Heart left ventricle (tissue), 16 donors: Measurements from ENCODE around the gene RAB33A. TPM values are rescaled to one million over a fixed set of nuclear protein-coding genes. Genes with fewer than 3 reads are reported as not detected.

ENCODE experiments used
- ATAC-seq, 4 donors: fragments of 200-7000 bp; cut with Tn5 transposase; one replicate each; pipeline ENCODE4 v1.9.1; 2020 to 2022; ENCODE audit warnings: moderate library complexity in 4 of 4, mild to moderate bottlenecking in 3 of 4, moderate number of reproducible peaks in 1 of 4
- DNase-seq, 5 donors: peaks; one replicate each; pipeline ENCODE4 v3.0.0-alpha.2; 2020
- H3K27ac ChIP-seq, 12 donors: fragments of 200-600 bp; sonication (generic) in 4 of 12; one replicate each; pipeline versions ENCODE4 v1.5.0 to v1.8.0; 2016 to 2022; ENCODE audit warnings: mild to moderate bottlenecking in 2 of 12
- H3K27me3 ChIP-seq, 9 donors: fragments of 200-600 bp; sonication (generic) in 2 of 9; one replicate each; pipeline versions ENCODE4 v1.5.1 to v1.8.0; 2016 to 2022; ENCODE audit warnings: mild to moderate bottlenecking in 3 of 9
- H3K36me3 ChIP-seq, 9 donors: fragments of 200-600 bp; sonication (generic) in 2 of 9; one replicate each; pipeline versions ENCODE4 v1.5.0 to v1.8.0; 2018 to 2022; ENCODE audit warnings: mild to moderate bottlenecking in 2 of 9
- H3K4me1 ChIP-seq, 12 donors: fragments of 200-600 bp; sonication (generic) in 4 of 12; one replicate each; pipeline versions ENCODE4 v1.5.0 to v1.8.0; 2016 to 2022; ENCODE audit warnings: mild to moderate bottlenecking in 3 of 12
- H3K4me3 ChIP-seq, 12 donors: fragments of 200-600 bp; sonication (generic) in 4 of 12; one replicate each; pipeline versions ENCODE4 v1.5.0 to v1.8.0; 2017 to 2022; ENCODE audit warnings: mild to moderate bottlenecking in 9 of 12, moderate library complexity in 4 of 12
- H3K9me3 ChIP-seq, 12 donors: fragments of 200-600 bp; sonication (generic) in 4 of 12; one replicate each; pipeline versions ENCODE4 v1.5.0 to v1.8.0; 2016 to 2022; ENCODE audit warnings: mild to moderate bottlenecking in 1 of 12
- CTCF ChIP-seq, 12 donors: fragments of 200-600 bp; sonication (generic) in 4 of 12; IDR thresholded peaks; one replicate each; pipeline versions ENCODE4 v1.5.0 to v1.8.0; 2018 to 2022; ENCODE audit warnings: antibody characterized with exemption in 12 of 12, mild to moderate bottlenecking in 5 of 12
- POLR2A ChIP-seq, 2 donors: fragments of 450-650 bp; IDR thresholded peaks; one replicate each; pipeline ENCODE4 v1.6.1; 2017; ENCODE audit warnings: antibody characterized with exemption in 2 of 2, mild to moderate bottlenecking in 2 of 2, moderate library complexity in 2 of 2
- WGBS, 4 donors: extraction: QIAGEN DNeasy Blood & Tissue Kit in 2 of 4; methylation state at CpG; one replicate each; pipeline versions ENCODE4 v1.1.5 to v1.1.7; 2013 to 2018; 5-methylcytosine and 5-hydroxymethylcytosine counted together
- intact Hi-C, 10 donors: fragments of 100-400 bp; cut with DNase I; formaldehyde crosslinking; loops; one replicate each; pipeline versions ENCODE4 v1.11.1 to v1.14.2; 2022
- long read RNA-seq, 3 donors: library from polyadenylated mRNA; unstranded; transcript quantifications; one replicate each; pipeline ENCODE4 v2.0.0, GENCODE V29; 2020 to 2021
- polyA plus RNA-seq, 2 donors: library from polyadenylated mRNA; stranded (reverse); fragments of 200-250 nt; gene quantifications; one replicate each; pipeline ENCODE4 v1.2.3, GENCODE V29; 2013
- total RNA-seq, 9 donors: library from RNA; depleted of rRNA in 2 of 9; stranded (reverse); fragments of >200 nt in 2 of 9; fragmentation: NEBNext Ultra II Directional in 3 of 9; extraction: Animal tissue kit (Norgen Biotek cat#: 25700) in 3 of 9; gene quantifications; one replicate each; pipeline versions ENCODE4 v1.1.0 to v1.2.4, GENCODE V29; 2016 to 2023
- donor health status: ischemic (EF 13 %, LVEDD 7.1; RV severe dilation, severe dysfunction).
- donor health status: healthy with polysubstance abuse.
- donor health status: DM: no; HTN: yes; CAD: no.
- donor health status: DM: no; HTN: no; CAD: no.
- donor health status: ischemic (EF 25% LVEDD 6.9; RV normal size, moderate dysfunction).
- donor health status: ischemic (EF 25% LVEDD 5.7; RV mildly dilated, moderate dysfunction).
- donor health status: healthy.
- donor health status: DM: yes; HTN: yes; CAD: no.
- donor health status: ischemic (EF 35%, LVEDD 5.7; RV mildly dilated, moderate dysfunction).
- donor health status: nonischemic (EF 11% LVEDD 7.7; RV severe dilation, severe dysfunction).
- donor health status: DM: yes; HTN: yes; CAD: no.
- donor health status: PGD.
- donor health status: ischemic (EF 29% LVEDD 5.4; RV normal size, mild dysfunction).
- donor health status: nonischemic (EF 23%, LVEDD 6.1; RV moderate dilation, normal function).

The RAB33A gene
- 1 to 10 TPM in 5 of 9 donors, under 1 TPM in 4; 0.32 to 7.9 (median 1.5) TPM for total RNA-seq
- 1 to 10 TPM in 1 of 2 donors, under 1 TPM in 1; 0.23 to 5.8 TPM for polyA plus RNA-seq
- long read RNA-seq, donor 1 = 0 reads
- long read RNA-seq, donor 2, partial matches to known transcripts = 0 of 1 reads
- long read RNA-seq, donor 2, other reads (novel, unspliced or antisense) = 1 of 1 reads
- long read RNA-seq, donor 3, partial matches to known transcripts = 2 of 4 reads
- long read RNA-seq, donor 3, other reads (novel, unspliced or antisense) = 0 of 4 reads

GRCh38 chrX:130171446-130172126, at the start of gene RAB33A:
Gene RAB33A, plus strand, starts transcription at chrX:130171962. Its CDS starts 101 bp downstream, at chrX:130172063.
- peak in 3 of 4 donors; percentile 28 to 43 (median 30) for ATAC-seq
- no peak for TF ChIP-seq CTCF (IDR thresholded peaks at IDR 0.05)
- TF ChIP-seq POLR2A (IDR thresholded peaks at IDR 0.05) = no peak
- peak in 2 of 5 donors; percentile 16 to 36 for DNase-seq

GRCh38 chrX:130124577-130124976, 47.2 kb upstream of the RAB33A start:
- peak overlapping the region; percentile 47 to 86 (median 73) for H3K27ac ChIP-seq
- 62 to 85% (median 79%) methylated on average over 4 of the region's 4 CpGs for WGBS, 4 donors
- peaks cover 0 to 9% (median 0%) of the 10 kb centered on the region in 9 donors for H3K27me3 ChIP-seq
- intact Hi-C loops = loop anchor here in 7 of 10 donors (5.0 to 10.0 kb wide), 6 partner anchors 42 to 387 kb away; partner anchors contain the start of genes RAB33A (in 3 of the 7) and XPNPEP2 (in 1 of the 7)
- H3K4me1 ChIP-seq = peaks cover 0 to 32% (median 8%) of the 10 kb centered on the region in 12 donors
- H3K4me3 ChIP-seq = no peak overlapping the region
- H3K36me3 ChIP-seq = peaks cover 0 to 25% (median 20%) of the 10 kb centered on the region in 9 donors
- ATAC-seq (no peak), DNase-seq (no peak)
- no peaks in the 10 kb centered on the region for H3K9me3 ChIP-seq
- TF ChIP-seq CTCF (IDR thresholded peaks at IDR 0.05) = no peak

More at GRCh38 chrX:130171446-130172126, at the start of gene RAB33A:
- H3K4me3 ChIP-seq = peak within 1 kb of the TSS; percentile 38 to 62 (median 54)
- peak within 1 kb of the TSS in 6 of 12 donors; percentile 2 to 85 (median 80) for H3K27ac ChIP-seq
- H3K4me1 ChIP-seq = peaks cover 0 to 41% (median 17%) of the 10 kb centered on the region in 12 donors
- intact Hi-C loops = loop anchor here in 4 of 10 donors (5.0 to 10.0 kb wide), 3 partner anchors 47 to 237 kb away; no protein-coding TSS in a partner anchor
- 1 to 45% (median 17%) methylated on average over 16 to 61 of the region's 61 CpGs for WGBS, 4 donors
- no peaks in the 10 kb centered on the region for H3K36me3 ChIP-seq
- peaks cover 0 to 4% (median 0%) of the 10 kb centered on the region in 9 donors for H3K27me3 ChIP-seq
- H3K9me3 ChIP-seq = no peaks in the 10 kb centered on the region

GRCh38 chrX:130125091-130125874, 46.5 kb upstream of the RAB33A start:
- WGBS, 4 donors = 25 to 59% (median 42%) methylated on average over 9 to 13 of the region's 13 CpGs
- H3K36me3 ChIP-seq = peaks cover 0 to 32% (median 24%) of the 10 kb centered on the region in 9 donors
- TF ChIP-seq POLR2A (IDR thresholded peaks at IDR 0.05) (no peak), CTCF (IDR thresholded peaks at IDR 0.05) (no peak)
- peaks cover 0 to 7% (median 0%) of the 10 kb centered on the region in 9 donors for H3K27me3 ChIP-seq
- DNase-seq = peak; percentile 59 to 80 (median 64)
- peak overlapping the region; percentile 47 to 86 (median 73) for H3K27ac ChIP-seq
- H3K4me1 ChIP-seq = peaks cover 0 to 30% (median 7%) of the 10 kb centered on the region in 12 donors
- no peak overlapping the region for H3K4me3 ChIP-seq
- no peaks in the 10 kb centered on the region for H3K9me3 ChIP-seq
- intact Hi-C loops = loop anchor here in 4 of 10 donors (5.0 to 10.0 kb wide), 4 partner anchors 42 to 70 kb away; partner anchors contain the start of genes RAB33A (in 2 of the 4) and AIFM1 (in 1 of the 4)
- ATAC-seq = peak; percentile 81 to 90 (median 87)
